Motor neuron (in vitro differentiated cells): ENCODE results near the gene OR10S1. TPM values are rescaled to one million over a fixed set of nuclear protein-coding genes. Genes with fewer than 3 reads are reported as not detected.

Experiments used
- total RNA-seq, 8 experiments: library from RNA; unstranded; fragments of 300-600 nt; gene quantifications; 2 replicates each; pipeline versions ENCODE4 v1.2.3 to v1.2.4, GENCODE V29; 2022

The OR10S1 gene
- total RNA-seq, 8 experiments from 2014 or later: 0.17 to 0.85 (median 0.36) TPM; not detected in 3

Other genes starting within 250 kb of the OR10S1 start
- 10 to 100 TPM in 5 of 8 experiments, 1 to 10 TPM in 3; 5.4 to 13.6 (median 10.5) TPM for gene ZNF202, start 236.1 kb downstream of the OR10S1 start, total RNA-seq
- gene OR6X1, start 223.3 kb downstream of the OR10S1 start, total RNA-seq: under 1 TPM in 2 of 8 experiments, not detected in 6; 0.18 to 0.57 TPM
- gene OR6M1, start 171.4 kb downstream of the OR10S1 start, total RNA-seq: under 1 TPM in 1 of 8 experiments, not detected in 7; 0.76 TPM
- not detected for gene TMEM225, start 92.1 kb downstream of the OR10S1 start, total RNA-seq
- gene OR8D4, start 75.6 kb downstream of the OR10S1 start, total RNA-seq: under 1 TPM in 4 of 8 experiments, not detected in 4; 0.09 to 0.57 (median 0.14) TPM
- gene OR4D5, start 38.2 kb downstream of the OR10S1 start, total RNA-seq: not detected
- gene OR6T1, start 33.9 kb downstream of the OR10S1 start, total RNA-seq: under 1 TPM in 3 of 8 experiments, not detected in 5; 0.27 to 0.42 (median 0.33) TPM
- gene OR10G6, start 17.4 kb upstream of the OR10S1 start, total RNA-seq: under 1 TPM in 1 of 8 experiments, not detected in 7; 0.38 TPM
- gene OR10G4, start 35.2 kb upstream of the OR10S1 start, total RNA-seq: under 1 TPM in 5 of 8 experiments, not detected in 3; 0.05 to 0.24 (median 0.13) TPM
- gene OR10G9, start 45.2 kb upstream of the OR10S1 start, total RNA-seq: under 1 TPM in 1 of 8 experiments, not detected in 7; 0.38 TPM
- under 1 TPM in 1 of 8 experiments, not detected in 7; 0.17 TPM for gene OR10G8, start 49.0 kb upstream of the OR10S1 start, total RNA-seq
- gene OR10G7, start 63.5 kb upstream of the OR10S1 start, total RNA-seq: under 1 TPM in 3 of 8 experiments, not detected in 5; 0.08 to 0.35 (median 0.14) TPM
- gene VWA5A, start 137.7 kb upstream of the OR10S1 start, total RNA-seq: 10 to 100 TPM in 6 of 8 experiments, 1 to 10 TPM in 2; 7.0 to 34.7 (median 15.4) TPM
- under 1 TPM in 3 of 8 experiments, not detected in 5; 0.17 to 0.43 (median 0.28) TPM for gene OR10D3, start 205.6 kb upstream of the OR10S1 start, total RNA-seq